GM21381 (cell line): ENCODE measurements around the gene SBNO1.

Source experiments
- ATAC-seq: cut with Tn5 transposase; IDR thresholded peaks from one replicate; pipeline ENCODE4 v1.9.1; 2021; ENCODE audit warnings: mild to moderate bottlenecking, moderate library complexity; ENCODE audit not compliant: unreplicated experiment

SBNO1 gene

DNA sequence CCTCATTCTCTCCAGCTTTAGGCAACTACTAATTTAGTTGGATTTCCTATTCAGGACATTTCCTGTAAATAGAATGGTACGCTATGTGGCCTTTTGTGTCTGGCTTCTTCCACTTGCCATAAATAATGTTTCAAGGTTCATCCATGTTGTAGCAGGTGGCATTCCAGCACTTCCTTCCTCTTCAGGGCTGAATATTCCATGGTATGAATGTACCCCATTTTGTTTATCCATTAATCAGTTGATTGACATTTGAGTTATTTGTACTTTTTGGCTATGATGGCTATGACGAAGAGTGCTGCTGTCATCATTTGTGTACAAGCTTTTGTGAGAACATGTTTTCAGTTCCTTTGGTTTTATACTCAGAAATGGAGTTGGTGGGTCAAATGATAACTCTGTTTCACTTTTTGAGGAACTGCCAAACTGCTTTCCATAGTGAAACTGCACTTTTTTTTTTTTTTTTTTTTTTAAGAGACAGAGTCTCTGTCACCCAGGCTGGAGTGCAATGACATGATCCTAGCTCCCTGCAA is 86.5 kb downstream of the SBNO1 start:
- peak; percentile 76 for ATAC-seq

DNA sequence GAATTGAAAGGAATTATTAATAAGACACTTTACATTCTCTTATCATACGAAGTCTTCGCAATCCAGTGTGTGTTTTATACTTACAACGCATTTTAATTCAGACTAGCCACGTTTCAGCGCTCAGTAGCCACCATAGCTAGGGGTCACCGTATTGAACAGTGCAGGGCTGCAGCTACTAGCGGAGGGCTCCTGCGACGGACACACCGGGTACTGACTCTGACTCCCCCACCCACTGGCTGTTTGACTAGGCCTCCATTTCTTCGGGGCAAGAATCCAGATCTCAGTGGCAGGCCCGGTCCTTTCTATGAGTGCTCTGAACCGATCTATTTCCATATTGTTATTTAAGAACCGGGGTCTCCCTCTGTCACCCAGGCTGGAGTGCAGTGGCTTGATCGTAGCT is 91.5 kb downstream of the SBNO1 start:
- ATAC-seq = no peak

DNA sequence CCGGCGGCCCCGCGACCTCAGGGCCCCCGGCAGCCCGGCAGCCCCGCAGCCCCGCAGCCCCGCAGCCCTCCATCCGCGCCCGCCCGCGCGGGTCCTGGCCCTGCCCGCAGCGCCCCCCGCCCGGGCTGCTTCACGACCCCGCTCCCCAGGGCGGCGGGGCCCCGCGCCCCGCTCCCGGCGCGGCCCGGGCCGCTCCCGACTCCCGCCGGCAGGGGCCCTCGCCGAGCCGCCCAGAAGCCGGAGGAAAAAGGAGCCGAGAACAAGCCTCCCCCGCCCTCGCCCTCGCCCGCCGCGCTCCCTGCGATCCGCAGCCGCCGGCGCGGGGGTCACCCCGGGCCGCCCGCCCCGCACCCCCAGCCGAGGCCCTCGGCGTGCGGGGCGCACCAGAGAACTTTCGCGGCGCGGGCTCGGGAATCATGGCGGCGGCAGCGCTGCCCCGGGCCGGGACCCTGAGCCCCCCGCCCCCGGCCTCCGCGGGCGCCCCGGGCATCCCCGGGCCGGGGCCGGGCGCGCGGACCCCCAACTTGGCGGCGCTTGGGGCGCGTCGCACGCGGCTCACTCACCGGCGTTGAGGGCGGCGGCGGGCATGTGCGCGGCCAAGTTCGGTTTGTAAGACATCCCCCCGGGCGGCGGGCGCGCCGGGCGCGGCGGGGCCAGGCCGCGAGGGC is 93.5 kb downstream of the SBNO1 start:
- peak; percentile 53 for ATAC-seq

DNA sequence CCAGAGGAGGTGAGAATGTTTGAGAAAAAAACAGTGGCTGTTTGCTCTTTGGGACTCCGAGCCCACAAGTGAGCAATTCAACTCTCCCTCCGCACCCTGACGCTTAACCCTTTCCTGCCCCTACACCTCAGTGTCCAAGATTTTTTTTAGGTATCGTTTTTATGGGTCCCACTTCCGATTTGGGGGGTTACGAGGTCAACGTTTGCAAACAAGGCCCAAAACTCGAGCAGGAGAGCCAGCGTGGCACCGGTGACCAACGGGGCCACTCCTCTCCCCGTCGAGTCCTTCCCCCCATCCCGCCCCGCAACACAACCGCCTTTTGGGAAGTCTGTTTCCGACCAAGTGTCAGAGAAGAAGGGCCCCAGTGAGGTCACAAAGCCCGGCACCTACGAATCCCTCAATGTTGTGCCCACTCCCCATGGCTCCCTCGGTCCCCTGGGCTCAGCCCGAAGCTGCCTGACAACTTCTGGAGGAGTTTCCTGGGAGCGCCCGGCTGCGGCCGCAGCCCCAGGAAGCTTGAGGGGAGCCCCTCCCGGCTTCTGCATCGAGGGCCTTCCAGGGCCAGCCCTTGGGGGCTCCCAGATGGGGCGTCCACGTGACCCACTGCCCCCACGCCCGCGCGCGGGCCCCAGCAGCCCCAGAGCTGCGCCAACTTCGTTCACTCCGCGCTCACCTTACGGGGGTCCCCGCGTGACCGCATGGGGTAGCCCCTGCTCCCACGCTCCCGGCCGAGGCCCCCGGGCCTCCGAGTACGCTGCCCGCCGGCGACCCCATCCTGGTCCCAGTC is 94.2 kb downstream of the SBNO1 start:
- no peak for ATAC-seq

DNA sequence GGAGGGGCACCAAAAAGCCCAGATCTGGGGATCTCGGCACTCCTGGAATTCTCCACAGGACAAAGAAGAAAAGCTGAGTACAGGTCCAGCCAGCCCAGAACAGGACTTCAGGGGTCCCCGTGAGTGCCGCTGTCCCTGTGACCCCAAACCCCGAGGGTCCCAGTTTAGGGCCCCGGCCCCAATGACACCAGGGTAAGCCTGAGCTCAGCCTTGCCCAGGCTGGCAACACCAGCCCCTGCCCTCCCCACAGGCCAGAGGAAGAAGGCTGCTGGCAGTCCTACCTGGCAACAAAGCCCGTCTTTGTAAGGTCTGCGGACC is 94.8 kb downstream of the SBNO1 start:
- ATAC-seq = no peak

DNA sequence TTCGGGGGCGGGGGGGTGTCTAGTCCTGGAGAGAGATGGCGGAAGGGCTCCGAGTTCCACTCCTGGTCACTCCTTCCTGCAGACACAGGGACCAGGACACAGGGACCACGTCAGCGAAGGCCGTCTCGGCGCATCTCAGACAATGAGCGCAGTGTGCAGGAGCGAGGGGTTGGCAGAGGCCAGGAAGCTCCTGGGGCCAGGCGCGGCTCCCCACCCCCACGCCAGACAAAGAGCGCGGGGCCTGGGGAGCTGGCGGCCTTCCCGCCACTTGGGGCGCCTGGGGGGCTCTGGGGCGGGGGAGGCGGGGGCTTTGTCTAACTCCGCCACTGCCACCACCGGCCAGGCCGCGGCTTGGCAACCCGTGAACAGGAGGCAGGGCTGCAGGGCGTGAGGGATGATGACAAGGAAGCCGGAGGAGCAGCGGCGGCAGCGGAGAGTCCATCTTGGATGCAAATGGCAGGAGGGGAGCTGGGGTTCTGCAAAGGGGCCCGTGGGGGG is 95.2 kb downstream of the SBNO1 start:
- ATAC-seq = no peak

DNA sequence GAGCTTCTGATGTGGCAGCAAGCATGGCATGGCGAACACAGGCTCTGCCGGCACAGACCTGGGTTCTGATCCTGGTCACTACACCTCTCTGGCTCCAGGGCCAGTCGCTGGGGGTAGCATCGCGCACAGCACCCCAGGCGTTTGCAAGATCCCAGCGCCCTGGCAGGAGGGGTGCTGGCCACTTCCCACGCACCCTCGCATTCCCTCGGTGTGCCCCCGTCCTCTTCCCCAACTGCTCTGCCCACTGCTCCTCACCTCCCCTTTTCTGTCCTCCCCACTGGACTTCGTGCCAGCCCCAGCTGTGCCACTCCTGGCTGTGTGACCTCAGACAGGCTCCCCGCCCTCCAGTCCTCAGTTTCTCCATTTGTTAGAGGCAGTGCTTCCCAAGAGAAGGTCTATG is 95.8 kb downstream of the SBNO1 start:
- ATAC-seq = no peak

DNA sequence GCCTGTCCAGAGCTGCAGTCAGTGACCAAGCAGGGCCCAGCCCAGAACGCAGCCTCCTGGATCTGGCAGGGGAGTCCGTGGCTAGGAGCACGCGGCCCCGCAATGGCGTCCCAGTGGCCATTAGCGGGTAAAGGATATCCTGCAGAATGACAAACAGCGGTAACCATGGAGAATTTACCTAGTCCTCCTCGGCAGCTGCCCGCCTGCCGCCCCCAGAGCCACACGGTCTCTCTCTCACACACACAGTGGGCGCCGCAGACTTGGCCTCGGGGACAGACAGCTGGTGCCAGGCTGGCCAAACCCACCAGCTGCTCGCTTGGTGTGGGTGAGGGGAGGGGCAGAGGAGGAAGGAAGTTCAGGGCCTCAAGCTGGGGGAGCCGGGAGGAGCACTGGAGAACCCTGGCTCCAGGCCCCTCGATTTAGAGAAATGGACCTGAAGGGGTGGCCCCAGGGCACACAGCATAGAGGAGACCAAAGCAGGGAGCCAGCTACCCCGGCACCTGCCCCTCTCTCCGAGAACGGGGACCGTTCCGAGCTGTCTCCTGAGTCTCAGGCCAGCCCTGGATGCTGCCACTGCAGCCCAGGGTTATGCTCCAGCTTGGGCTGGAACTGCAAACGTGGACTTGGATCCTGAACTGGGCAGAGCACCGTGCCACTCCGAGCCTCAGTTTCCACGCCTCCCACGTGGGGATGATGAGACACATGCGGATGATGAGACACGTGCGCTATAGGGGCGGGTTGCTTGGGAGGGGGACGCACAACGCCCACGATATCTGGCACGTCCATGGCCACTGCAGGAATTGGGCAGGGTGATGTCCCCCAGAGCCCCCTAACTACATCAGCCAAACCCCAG is 96.4 kb downstream of the SBNO1 start:
- no peak for ATAC-seq

DNA sequence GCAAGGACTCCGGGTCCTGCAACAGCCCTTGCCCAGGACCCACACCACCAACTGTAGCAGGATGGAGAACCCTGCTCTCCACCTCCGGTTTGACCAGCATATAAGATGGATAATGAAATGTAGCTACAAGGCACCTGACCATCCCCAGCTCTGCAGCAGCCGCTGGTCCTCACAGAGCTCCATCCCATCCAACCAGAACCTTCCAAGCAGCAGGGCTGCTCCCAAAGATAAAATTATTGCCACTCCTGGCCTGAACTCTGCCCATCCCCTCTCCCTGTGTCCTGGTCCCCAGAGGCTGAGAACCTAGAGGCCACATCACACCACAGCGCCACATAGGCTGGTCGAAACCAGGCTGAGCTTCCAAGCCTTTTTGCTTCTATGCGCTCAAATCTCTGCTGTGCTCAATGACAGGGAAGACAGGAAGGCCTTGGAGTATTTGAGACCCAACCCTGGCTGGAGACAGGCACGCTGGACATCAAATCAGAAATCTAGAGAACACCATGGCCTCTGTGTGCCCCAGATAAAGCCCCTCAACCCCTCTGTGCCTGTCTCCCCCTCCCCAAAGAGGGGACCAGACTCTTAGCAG is 97.2 kb downstream of the SBNO1 start:
- no peak for ATAC-seq

DNA sequence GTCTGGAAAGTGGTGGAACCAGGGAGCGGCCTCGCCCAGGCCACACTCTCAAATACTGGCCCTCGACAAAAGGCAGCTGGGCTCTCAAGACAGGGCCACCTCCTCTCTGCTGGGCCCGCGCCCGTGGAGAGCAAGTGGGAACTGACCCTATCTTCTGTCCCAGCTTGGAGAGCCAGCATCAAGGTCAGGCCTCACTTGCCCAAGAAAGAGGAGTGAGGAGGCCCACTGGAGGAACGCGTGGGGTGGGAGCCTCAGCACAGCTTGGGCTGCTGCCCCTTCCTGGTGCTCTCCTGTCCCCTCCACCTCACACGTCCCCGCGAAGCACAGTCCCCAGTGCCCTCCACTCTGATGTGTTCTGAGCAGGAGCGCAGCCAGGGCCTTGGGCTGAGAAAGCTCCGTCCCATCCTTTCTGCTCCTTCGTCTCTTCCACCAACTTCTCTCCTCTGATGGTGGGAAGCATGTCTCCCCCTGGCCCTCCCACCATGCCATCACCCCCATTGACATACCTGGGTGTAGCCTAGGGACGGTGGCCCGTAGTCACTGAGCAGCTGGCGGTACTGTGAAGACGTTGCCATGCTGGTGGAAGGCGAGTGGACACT is 97.9 kb downstream of the SBNO1 start:
- no peak for ATAC-seq

DNA sequence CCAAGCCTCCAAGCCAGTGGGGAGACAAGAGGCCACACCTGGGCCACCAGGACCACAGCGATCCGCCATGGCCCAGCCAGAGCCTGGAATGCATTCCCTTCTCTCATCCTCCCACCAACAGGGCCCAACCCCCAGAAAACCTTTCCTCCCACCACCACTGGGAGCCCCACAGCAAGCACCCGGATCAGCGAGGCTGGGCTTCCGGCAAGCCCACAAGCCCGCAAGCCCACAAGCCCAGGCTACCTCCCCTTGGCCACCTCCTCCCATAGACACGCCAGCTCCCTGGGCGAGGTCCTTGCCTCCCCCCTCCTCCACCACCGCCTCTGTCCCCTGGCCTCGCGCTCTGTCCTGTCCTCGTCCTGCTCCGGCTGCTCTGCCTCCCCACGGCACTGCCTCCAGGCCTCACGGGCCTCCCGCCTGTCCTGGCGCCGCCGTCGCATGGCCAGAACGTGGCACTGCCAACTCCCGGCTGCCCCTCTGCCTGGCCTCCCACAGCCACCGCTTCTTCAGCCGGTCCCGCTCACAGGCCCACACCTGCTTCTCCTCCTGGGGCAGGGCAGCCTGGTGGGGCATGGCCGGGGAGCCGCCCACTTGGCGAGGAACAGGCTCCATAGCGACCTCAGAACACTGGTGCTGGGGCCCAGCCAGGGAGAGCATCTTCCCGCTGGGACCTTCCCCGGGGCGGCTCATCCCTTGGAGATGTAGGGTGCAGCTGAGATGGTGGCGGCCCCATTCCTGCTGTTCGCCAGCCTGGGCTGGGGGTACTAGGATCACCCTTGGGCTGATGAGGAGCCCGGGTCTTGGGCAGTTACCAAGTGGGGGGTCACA is 98.6 kb downstream of the SBNO1 start:
- no peak for ATAC-seq

DNA sequence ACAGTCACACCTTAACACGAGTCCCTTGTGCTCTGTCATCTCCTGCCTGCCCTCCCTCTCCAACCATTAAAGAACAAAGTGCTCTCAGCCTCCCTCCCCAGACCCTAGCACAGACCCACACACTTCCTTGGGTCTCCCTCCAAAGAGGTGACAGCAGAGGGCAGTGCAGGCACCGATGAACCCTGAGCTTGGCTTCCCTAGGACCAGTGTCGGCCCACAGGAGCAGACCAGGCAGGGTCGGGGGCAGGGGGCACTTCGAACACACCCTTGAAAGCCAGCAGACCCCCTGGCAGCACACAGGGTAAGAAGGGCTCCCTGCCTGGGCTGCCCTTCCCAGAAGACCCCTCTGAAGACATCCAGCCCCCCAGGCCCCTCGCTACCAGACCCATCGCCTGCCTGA is 100.0 kb downstream of the SBNO1 start:
- ATAC-seq = no peak

DNA sequence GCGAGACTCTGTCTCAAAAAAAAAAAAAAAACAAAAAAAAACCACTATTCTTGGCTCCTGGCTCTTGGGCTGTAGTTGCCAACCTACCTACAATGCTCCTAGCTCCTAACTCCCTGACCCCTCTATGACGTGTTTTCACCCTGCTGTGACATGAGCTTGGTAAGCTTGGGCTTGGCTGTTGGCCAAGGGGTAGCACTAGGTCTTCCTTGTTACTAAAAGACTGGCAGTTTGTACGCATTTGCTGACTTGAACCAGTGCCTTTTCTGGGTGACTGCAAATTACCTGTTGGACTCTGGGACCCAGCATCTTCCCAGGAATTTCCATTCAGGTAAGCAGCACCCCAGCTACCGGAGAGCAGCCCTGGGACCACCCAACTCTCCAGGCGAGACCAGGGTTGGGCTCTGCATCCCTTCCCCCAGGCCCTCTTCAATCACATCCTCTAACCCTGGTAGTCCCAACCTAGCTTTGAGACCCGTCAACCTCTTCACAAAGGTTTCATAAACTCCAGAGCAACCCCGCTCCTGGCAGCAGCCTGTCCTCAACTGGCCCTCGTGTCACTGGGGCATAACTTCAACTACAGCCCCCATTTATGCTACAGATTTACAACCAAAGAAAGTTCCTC is 101.3 kb downstream of the SBNO1 start:
- ATAC-seq = no peak

DNA sequence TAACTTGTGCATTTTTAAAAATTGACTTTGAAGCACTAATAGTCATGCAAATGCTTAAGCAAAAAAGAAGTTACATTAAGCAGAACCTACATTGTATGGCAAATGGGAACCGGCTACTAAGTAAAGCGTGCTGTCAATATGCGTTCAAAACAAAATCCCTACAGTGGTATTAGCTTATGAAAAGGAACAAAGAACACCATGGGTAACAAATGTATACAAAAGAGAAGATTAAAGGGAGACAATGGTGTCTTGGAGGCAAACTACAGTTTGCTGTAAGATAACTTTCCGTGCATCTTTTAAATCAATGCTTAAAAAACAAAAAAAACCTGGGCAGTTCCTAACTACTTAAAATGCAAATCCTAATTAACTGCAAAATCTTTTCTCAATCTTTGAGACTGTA is 103.5 kb downstream of the SBNO1 start:
- no peak for ATAC-seq

DNA sequence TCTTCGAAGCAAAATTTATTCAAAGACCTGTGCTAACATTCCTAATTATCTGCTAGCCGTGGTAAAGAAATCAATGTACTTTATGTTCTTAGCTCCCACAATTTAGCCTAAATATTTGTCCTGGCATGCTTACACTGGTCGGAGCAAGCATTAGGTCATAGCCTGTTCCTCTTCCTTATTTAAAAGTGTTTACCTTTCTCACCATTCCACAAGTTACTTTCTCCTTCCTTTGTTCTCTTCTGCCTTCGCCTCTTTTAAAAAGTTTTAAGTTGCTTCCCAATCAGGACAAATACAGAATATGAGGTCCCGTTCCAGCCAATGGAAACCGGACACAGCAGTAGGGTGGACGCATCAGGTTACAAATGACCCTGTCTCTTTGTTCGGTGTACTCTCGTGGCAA is 104.6 kb downstream of the SBNO1 start:
- no peak for ATAC-seq

DNA sequence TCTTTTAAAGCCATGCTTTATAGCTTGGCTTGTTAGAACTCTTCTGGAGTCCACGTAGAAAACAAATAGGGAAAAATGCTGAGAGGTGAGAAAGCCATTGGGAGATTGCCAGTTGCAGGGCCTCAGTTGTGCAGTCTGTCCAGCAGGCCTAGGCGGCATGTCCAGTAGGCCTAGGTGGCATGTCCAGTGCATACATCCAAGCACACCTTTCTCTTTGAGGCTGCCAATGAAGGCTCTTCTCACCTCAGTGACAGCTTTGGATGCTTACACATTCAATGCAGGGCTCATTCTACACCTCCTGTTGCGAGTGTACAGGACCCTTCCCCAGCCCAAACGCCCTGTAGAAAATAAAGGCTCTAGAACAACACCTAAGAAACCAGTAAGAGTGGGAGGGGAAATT is 106.1 kb downstream of the SBNO1 start:
- ATAC-seq = no peak

DNA sequence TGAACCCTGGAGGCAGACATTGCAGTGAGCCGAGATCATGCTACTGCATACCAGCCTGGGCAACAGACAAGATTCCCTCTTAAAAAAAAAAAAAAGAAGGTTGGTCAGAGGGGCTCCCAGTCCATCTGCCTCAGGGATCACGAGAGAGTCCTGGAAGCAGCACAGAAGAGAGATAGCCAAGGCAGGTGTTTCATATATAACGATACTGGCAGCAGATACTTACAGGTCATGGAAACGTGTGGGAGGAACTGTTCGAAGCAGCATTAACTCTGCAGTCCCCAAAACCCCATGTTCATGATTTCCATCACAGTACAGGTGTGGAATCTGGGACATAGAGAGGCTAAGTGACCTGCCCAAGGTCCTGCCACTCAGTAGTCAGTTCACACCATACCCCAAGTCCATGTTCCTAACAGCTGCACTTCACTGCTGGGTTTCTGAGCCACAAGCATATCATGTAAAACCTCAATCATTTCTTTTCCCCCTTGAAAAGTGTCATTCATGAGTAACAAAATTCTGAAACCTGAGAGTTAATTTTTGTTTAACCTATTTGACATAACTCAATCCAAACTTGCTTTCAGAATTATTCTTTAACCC is 109.7 kb downstream of the SBNO1 start:
- no peak for ATAC-seq

DNA sequence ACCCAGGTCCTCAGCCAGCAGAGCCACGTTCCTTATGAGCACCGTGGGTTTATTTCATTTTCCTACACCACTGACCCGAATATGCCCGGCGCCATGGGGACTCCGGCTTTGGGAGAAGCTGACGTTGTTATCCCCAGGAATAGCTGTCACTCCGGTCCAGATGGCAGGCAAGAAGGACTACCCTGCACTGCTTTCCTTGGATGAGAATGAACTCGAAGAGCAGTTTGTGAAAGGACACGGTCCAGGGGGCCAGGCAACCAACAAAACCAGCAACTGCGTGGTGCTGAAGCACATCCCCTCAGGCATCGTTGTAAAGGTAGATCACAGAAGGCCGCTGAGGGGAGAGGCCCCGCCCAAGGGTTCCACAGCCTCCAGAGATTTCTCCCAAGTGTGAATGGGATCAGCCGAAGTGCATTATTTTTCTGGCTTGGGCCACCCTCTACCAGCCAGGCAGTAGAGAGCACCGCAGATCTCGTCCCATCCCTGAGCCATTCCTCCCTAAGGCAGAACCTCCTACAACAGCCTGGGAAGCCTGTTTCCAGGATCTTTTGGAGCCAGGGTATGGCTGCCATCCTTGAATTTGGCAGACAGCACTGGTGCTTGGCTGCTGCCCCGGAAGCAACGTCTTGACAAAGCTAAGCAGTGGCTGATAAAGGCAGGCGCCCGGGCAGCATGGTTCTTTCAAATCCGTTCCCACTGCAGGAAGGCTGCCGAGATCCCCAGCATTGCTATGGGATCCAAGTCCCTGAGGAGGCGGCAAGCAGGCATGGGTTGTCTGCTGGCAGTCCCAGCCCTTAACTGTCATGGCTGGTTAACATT is 110.8 kb downstream of the SBNO1 start:
- ATAC-seq = no peak
